ENCODE data around the gene HHEX.
"Not testable (repeated sequence)": the region's sequence is repeated elsewhere in the genome, so short reads cannot be mapped to it uniquely, and the experiment has no call there.

HHEX gene

DNA sequence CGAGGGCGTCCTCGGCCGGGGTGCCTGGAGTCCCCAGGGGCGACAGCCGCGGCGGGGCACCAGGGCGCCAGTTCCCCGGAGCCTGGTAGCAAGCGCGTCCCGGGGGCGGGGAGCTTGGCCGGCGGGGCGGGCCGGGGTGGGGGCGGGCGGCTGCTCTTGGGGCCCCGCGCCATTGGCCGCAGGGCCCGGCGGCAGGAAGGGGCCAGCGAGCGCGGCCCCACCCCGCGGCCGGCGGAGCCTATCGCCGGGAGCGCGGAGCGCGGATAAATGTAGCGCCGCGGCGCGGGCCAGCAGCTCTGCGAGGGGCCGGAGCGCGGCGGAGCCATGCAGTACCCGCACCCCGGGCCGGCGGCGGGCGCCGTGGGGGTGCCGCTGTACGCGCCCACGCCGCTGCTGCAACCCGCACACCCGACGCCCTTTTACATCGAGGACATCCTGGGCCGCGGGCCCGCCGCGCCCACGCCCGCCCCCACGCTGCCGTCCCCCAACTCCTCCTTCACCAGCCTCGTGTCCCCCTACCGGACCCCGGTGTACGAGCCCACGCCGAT lies at the start of gene HHEX:
Gene HHEX, plus strand, starts transcription at position 293 of the 548 bp plus-strand sequence. Its CDS starts 32 bp downstream, at position 325.
- DNase-seq (ENCODE audit: low read depth) = no peak

DNA sequence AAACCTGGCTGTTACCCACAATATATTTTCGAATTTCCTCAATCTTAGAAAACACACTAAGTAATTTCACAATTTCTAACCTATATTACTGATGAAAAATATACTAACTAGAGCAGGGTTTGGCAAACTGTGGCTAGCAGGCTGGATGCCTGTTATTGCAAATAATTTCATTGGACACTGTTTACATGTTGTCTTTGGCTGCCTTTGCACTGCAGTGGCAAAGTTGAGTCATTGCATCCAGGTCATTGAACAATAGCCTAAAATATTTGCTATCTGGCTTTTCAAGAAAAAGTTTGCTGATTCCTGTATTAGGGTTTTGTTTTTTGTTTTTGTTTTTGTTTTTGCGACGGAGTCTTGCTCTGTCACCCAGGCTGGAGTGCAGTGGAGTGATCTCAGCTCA lies 49.6 kb upstream of the HHEX start:
- no peak for DNase-seq (ENCODE audit: low read depth)

DNA sequence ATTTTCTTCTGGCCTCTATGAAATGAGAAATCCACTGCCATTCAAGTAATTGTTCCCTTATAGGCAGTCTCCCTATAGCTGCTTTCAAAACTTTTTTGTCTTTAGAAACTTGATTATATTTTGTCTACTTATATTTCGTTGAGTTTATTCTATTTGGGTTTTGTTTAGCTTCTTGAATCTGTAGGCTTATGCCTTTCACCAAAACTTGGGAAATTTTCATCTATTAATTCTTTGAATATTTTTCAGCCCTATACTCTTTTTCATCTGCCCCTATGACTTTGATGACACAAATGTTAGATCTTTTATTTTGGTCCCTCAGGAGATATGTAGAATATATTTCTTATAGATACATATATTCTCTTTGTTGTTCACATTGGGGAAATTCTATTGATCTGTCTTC lies 48.3 kb upstream of the HHEX start:
- DNase-seq (ENCODE audit: low read depth) = no peak

- no peak for DNase-seq (ENCODE audit: low read depth)
Observed at GRCh38 chr10:92644921-92645320, 44.8 kb upstream of the HHEX start.

- DNase-seq (ENCODE audit: low read depth) = not testable (repeated sequence)
Observed at GRCh38 chr10:92650864-92651263, 38.9 kb upstream of the HHEX start.

- no peak for DNase-seq (ENCODE audit: low read depth)
Observed at GRCh38 chr10:92655426-92655825, 34.3 kb upstream of the HHEX start.

- no peak for DNase-seq (ENCODE audit: low read depth)
Observed at GRCh38 chr10:92656266-92656961, 33.3 kb upstream of the HHEX start.

GRCh38 chr10:92657024-92657423 lies 32.7 kb upstream of the HHEX start:
- DNase-seq (ENCODE audit: low read depth) = no peak

DNA sequence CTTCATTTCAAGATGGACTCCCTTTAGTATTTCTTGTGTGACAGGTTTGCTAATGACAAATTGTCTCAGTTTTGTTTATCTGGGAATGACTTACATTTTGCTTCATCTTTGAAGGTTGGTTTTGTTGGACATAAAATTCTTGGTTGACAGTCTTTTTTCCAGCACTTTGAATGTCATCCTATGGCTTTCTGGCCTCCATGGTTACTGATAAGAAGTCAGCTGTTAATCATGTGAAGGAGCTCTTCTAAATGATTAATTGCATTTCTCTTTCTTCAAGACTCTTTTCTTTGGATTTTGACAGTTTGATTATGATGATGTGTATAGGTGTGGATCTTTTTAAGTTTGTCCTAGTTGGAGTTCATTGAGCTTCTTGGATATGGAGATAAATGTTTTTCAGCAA lies 26.9 kb upstream of the HHEX start:
- DNase-seq (ENCODE audit: low read depth) = no peak

DNA sequence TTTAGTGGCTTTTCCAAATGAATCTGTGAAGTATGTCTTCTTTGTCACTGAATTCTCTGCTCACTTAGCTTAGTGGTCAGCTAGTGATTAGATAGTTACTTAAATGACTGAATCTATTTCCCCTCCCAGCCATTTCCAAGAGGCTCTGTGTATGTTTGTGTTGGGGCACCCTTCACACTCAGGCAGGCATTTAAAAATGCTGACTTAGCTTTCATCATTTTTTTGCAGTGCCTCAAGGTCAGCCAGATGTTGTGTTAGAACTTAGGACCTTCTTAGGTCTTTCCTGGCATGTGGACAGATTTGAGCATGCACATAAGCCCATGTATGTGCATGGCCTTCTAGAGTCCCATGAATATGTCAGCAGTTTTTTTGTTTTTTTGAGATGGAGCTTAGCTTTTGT lies 25.4 kb upstream of the HHEX start:
- no peak for DNase-seq (ENCODE audit: low read depth)

DNA sequence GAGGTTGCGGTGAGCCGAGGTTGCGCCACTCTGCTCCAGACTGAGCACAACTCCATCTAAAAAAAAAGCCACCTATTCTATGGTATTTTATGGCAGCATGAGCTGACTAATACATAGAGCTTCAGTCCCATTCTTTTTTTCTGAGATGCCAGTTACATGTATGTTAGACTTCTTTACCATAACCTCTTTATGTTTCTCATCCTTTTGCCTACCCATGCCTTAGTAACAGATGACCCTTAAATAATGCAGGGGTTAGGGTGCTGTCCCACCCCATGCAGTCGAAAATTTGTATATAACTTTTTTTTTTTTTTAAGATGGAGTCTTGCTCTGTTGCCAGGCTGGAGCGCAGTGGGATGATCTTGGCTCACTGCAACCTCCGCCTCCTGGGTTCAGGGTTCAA lies 22.7 kb upstream of the HHEX start:
- no peak for DNase-seq (ENCODE audit: low read depth)

DNA sequence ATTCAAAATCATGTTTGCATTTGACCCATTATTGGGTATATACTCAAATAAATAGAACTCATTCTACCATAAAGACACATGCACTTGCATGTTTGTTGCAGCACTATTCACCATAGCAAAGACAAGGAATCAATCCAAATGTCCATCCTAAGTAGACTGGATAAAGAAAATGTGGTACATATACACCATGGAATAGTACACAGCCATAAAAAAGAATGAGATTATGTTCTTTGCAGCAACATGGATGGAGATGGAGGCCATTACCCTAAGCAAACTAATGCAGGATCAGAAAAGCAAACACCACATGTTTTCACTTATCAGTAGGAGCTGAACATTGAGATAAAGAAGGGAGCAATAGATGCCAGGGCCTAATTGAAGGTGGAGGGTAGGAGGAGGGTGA lies 12.0 kb upstream of the HHEX start:
- DNase-seq (ENCODE audit: low read depth) = no peak

- DNase-seq (ENCODE audit: low read depth) = no peak
Observed at GRCh38 chr10:92678206-92678605, 11.5 kb upstream of the HHEX start.

DNA sequence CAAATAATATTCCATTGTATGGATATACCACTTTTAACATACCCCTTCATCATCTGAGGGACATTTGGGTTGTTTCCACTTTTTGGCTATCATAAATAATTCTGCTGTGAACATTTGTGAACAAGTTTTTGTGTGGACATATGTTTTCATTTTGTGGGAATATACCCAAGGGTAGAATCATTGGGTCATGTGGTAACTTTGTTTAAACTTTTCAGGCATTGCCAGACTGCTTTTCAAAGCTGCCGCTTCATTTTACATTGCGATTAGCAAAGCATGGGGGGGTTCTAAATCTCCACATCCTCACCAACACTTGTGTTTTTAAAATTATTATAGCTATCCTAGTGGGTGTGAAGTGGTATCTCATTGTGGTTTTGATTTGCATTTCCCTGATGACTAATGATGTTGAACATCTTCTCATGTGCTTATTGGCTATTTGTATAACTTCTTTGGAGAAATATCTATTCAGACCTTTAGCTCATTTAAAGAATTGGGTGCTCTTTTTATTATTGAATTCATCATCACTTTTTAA lies 8.4 kb upstream of the HHEX start:
- no peak for DNase-seq (ENCODE audit: low read depth)

DNA sequence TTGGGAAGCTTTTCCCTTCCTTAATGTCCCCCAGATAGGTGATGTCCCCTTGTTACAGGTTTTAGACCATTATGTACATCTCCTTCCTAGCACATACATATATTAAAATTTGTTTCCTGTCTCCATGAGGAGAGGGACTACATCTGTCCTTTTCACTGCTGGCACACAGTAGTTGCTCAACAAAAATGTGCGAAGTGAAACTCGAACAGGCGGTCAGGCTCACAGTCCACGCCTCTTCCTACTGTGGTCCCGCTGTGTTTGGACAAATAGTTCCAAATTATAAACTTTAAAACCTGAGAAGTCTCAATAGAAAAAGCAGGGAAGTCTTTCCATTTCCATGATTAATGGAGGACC lies 1.2 kb upstream of the HHEX start:
- no peak for DNase-seq (ENCODE audit: low read depth)

GRCh38 chr10:92688927-92689662 lies 660 bp upstream of the HHEX start:
- no peak for DNase-seq (ENCODE audit: low read depth)

- no peak for DNase-seq (ENCODE audit: low read depth)
Observed at GRCh38 chr10:92690211-92690914, 608 bp downstream of the HHEX start.

GRCh38 chr10:92690915-92691590 lies 1.3 kb downstream of the HHEX start:
- no peak for DNase-seq (ENCODE audit: low read depth)

GRCh38 chr10:92691591-92692079 lies 1.9 kb downstream of the HHEX start:
- no peak for DNase-seq (ENCODE audit: low read depth)

DNA sequence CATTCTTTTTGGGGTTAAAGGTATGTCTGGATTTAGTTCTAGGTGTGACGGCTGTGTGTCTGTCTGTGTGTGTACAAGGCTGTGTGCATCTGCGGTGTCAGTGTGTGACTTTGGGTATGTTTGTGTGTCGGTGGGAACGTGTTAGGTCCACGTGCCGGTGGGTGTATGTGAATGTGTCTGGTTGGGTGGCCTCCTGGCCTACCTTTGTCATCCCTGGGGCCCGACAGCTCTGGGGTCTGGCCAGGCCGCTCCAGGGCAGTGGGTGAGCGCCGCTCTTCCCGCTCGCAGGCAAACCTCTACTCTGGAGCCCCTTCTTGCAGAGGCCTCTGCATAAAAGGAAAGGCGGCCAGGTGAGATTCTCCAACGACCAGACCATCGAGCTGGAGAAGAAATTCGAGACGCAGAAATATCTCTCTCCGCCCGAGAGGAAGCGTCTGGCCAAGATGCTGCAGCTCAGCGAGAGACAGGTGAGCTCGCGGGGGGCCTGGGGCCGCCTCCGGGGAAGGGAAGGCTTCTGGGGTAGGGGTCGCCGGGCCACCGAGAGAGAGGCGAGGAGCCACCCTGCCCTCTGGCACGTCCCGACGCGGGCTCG lies 2.4 kb downstream of the HHEX start:
- DNase-seq (ENCODE audit: low read depth) = no peak

DNA sequence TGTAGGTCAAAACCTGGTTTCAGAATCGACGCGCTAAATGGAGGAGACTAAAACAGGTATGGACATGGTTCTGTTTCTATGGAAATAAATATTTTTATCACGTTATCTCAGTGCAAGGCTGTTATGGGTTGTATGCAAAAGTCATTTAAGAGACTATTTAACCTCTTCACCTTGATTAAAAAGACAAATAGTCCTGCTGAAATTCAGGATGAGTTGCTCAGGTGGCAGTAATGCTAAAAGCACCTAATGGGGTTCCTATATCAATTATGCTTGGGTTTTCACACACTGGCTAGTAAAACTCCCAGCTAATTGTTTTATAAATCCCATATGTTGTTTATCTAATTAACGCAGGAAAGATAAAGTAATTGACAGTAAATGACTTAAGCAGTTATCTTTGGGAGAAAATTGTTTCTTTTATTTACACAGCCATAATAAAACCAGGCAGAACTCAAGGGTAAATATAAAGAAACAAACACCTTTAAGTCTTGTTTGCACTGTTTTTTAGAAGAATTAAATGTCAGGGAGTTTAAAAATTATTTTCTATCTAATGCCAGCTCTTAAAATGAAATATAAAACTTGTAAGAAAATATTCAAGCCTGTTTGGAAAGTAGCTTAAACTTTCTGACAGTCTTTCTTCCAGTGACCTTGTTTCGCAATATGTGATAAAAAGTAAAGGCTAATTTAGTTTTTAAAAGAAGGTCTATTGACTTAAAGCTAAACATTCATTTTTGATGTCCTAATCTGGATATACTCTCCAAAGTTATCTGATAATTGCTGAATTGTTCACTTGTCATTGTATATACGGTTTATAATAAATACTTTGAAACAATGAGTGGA lies 3.2 kb downstream of the HHEX start:
- DNase-seq (ENCODE audit: low read depth) = no peak

All from stimulated activated CD8-positive, alpha-beta memory T cell treated with anti-CD3 and anti-CD28 coated beads, Interleukin-7, amount 100 ng/mL, for 24 hours (primary cell).